ENCODE measurements around the gene FKBP2.
A peak's percentile ranks its signal among the peaks of the same experiment; 100 is the strongest.

The FKBP2 gene

DNA sequence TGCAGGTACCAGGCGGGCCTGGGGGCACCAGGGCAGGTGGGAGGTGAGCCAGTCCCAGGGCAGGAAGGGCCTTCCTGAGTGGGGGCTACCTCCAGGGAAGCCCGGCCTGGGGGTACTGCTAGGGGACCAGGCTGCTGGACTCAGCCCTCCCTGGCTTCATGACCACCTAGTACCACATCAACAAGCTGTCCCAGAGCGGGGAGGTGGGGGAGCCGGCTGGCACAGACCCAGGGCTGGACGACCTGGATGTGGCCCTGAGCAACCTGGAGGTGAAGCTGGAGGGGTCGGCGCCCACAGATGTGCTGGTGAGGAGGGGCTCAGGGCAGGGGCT is 21.6 kb upstream of the FKBP2 start:
- no peak for DNase-seq (ENCODE audit: low spot score)

GRCh38 chr11:64219755-64220154 is 21.1 kb upstream of the FKBP2 start:
- DNase-seq (ENCODE audit: low spot score) = no peak

- DNase-seq (ENCODE audit: low spot score) = no peak
Observed at GRCh38 chr11:64220271-64220670, 20.6 kb upstream of the FKBP2 start.

GRCh38 chr11:64220798-64221197 is 20.1 kb upstream of the FKBP2 start:
- no peak for DNase-seq (ENCODE audit: low spot score)

DNA sequence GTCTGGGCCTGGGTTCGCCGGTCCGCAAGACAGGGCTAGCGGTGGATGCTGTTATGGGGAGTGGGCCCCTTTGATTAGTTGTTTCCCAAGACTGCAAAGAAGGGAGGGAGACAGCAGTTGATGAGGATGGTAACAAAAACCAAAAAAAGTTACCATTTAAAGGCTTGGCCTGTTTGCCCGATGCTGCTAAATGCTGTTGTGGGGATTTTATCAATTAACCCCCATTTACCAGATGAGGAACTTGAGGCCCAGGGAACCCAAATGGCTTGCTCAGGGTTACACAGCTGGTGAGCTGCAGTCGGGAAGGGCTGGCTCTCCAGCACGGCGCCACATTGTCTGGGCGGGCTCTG is 18.3 kb upstream of the FKBP2 start:
- DNase-seq (ENCODE audit: low spot score) = no peak

- DNase-seq (ENCODE audit: low spot score) = no peak
Observed at GRCh38 chr11:64223001-64223651, 17.8 kb upstream of the FKBP2 start.

DNA sequence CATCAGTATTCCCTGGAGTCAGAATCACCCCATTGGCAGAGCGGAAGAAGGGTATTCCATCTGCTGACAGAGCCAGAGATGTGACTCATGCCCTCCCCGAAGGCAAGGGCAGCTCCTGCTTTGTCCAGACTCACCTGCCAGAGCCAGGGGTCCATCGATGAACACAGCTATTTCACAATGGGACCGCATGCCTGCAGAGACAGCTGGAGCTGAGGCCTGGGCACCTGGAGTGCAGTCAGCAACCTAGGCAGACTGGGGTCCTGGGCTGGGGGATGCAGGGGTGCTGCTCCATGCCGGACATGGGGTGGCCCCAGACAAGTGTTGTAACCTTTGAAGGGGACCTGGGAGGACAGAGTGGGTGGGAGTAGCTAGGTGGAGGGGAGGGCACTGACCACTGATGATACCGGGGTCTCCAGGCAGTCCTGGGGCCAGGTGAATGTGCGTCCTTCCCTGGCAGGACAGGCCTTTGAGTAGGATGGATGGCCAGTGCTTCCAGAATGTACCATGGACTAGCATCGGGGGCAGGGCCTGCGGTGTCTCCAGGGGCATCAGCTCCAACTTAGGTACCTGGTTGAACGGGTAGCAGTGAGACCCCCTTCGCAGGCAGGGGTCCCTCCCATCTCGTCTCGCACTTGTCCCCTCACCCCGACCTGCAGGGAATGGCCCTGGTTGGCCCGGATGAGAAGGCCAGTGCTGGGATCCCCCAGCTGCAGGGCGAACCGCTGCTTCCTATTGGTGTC is 16.6 kb upstream of the FKBP2 start:
- DNase-seq (ENCODE audit: low spot score) = no peak

GRCh38 chr11:64224891-64225607 is 15.8 kb upstream of the FKBP2 start:
- no peak for DNase-seq (ENCODE audit: low spot score)

DNA sequence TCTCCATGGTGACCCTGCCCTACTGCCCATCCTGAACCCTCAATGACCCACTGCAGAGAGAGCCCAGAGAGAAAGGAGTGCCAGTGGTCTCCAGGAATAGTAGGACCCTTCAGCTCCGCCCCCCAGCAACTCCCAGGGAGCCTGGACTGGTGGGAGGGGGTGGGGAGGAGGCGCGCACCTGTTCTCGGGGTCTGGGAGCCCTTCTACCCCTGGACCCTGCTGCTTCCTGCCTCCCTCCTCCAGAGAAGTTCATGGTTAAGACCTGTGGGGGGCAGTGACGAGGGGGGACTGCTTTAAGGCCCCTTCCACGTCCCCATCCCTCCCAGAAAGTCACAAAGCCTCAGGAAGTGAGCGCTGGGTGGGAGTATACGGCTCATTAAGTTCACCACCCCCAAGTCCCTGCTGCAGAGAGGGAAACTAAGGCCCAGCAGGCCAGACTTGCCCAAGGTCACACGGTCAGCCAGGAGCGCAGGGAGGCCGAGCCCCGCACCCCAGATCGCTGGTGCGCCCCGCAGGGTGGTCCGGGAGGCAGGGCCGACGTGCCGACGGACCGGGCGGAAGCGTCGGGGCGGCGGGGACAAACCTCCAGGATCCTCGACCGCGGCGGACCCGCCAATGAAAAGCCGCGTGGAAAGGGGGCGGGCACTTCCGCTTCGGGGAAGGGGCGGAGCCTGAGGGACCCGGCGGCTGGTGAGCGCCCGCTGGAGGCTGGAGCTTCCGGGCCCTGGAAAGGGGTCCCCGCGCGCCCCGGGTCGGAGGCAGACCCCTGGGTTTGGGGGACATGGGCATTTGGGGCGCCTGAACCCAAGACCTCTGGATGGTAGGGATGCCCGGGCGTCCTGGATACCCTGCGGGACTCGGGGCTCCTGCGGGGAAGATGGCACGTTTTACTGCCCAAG is 15.0 kb upstream of the FKBP2 start, which contains the start of the genes NUDT22 and TRPT1:
TSS of gene NUDT22 (plus strand) at position 667 of the 899 bp plus-strand sequence. CDS start 379 bp downstream, outside the sequence.
TSS of gene TRPT1 (minus strand) at position 579 of the 899 bp plus-strand sequence. CDS start at position 253, 326 bp downstream.
- DNase-seq (ENCODE audit: low spot score) = peak; percentile 82

DNA sequence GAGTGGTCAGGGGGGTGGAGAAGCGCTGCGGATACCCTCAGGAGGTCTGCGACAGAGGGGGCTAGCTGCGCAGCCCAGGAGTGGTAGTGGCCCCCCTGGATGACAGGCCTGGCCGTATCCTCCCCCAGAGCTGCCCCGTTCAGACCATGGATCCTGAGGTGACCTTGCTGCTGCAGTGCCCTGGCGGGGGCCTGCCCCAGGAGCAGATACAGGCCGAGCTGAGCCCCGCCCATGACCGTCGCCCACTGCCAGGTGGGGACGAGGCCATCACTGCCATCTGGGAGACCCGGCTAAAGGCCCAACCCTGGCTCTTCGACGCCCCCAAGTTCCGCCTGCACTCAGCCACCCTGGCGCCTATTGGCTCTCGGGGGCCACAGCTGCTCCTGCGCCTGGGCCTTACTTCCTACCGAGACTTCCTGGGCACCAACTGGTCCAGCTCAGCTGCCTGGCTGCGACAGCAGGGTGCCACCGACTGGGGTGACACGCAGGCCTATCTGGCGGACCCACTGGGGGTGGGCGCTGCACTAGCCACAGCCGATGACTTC is 14.3 kb upstream of the FKBP2 start:
- no peak for DNase-seq (ENCODE audit: low spot score)

DNA sequence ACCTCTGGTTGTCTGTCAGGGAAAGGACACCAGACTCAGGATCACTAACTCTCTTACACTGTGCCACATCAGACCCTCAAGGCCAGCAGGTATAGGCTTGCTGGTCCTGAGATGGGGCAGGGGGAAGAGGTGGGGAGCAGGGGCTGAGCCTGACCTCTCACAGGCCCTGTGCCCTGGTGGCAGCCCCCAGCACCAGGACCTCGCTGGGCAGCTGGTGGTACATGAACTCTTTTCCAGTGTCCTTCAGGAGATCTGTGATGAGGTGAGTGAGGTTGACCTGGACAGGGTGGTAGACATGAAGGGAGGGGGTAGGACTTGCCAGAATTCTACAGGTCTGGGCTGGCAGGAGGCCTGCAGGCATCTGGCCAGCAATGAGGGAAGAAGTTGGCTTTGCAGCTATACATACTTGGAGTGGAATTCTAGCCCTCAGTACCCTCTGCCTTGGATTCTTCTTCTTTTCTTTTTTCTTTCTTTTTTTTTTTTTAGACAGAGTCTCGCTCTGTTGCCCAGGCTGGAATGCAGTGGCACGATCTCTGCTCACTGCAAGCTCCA is 13.4 kb upstream of the FKBP2 start:
- no peak for DNase-seq (ENCODE audit: low spot score)

GRCh38 chr11:64229090-64229743 is 11.7 kb upstream of the FKBP2 start:
- no peak for DNase-seq (ENCODE audit: low spot score)

DNA sequence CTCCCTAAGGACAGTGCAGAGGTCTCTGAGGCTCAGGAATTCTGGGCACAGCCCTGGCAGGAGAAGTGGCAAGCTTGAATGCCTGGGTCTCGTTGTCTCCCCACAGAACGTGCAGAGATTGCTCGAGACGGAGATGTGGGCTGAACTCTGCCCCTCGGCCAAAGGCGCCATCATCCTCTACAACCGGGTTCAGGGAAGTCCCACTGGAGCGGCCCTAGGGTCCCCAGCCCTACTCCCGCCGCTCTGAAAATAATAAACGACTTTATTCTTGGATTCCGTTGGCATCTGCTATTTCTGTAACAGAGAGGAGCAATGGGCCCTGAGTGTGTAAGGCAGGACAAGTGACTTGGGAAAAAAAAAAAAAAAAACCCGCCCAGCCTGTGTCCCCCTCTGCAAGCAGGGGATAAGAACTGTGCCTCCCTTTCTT is 11.1 kb upstream of the FKBP2 start:
- no peak for DNase-seq (ENCODE audit: low spot score)

DNA sequence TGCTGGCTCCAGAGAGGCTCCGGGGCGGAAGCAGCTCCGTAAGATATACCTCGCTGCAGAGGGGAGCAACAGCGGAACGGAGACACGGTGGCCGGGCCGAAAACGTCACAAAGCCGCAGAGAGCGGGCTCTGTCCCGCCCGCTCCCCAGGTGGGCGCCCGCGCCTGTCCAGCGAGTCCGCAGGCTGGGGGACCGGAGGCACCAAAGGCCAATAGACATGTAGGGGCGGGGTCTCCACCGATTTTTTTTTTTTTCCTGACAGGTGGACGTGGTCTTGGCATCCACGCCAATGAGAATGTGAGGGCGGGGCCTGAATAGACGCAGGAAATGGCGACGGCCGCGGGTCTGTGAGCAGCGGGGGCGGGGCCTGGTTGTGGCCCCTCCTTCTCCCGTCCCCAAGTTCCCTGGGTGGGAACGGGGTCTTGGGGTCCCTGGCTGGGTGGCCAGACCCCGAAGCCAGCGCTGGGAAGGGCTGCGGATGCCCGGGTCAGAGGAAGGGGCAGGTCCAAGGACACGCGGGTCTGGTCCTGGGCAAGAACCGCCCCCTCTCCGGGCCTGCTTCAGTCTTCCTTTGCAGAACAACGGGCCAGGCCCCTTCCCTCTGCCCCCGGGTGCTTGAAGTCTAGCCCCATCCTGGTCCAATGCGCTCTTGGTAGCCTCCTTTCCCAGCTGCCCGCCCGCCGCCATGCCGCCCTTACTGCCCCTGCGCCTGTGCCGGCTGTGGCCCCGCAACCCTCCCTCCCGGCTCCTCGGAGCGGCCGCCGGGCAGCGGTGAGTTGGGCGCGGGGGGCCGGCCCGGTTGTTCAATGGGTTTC is 10.5 kb upstream of the FKBP2 start, which contains the start of gene DNAJC4:
TSS of gene DNAJC4 (plus strand) at position 378 of the 814 bp plus-strand sequence. CDS start at position 685, 307 bp downstream.
- DNase-seq (ENCODE audit: low spot score) = peak; percentile 97

DNA sequence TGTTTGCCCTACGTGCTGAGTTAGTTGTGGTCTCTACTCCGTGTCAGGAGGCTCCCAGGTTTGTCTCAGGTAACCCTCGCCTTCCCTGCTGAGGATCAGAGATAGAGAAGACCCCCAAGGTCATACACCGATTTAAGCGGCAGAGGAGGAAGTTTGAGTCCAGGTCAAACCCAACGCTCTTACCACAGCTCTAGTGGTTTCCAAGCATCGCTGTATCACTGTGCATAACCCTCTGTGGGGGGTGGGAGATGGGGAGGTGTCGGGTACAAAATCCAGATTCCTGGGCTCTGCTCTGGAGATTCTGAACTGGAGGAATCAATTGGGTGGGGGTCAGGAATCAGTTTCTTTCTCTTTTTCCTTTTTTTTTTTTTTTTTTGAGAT is 9.9 kb upstream of the FKBP2 start:
- DNase-seq (ENCODE audit: low spot score) = no peak

- no peak for DNase-seq (ENCODE audit: low spot score)
Observed at GRCh38 chr11:64231546-64231945, 9.3 kb upstream of the FKBP2 start.

GRCh38 chr11:64232182-64232966 is 8.5 kb upstream of the FKBP2 start:
- DNase-seq (ENCODE audit: low spot score) = no peak

DNA sequence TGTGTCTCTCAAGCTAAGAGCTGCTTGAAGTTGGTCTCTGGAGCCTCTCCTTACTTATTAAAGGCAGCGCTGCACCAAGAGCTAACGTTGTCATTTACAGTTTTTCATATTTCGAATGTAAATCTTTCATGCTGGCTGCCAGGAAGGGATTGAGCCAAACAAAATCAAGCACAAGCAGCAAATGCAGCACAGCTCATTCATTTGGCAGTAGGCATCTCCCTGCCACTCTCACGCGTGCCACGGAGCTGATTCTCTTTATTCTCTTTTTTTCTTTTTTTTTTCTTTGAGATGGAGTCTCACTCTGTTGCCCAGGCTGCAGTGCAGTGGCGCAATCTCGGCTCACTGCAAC is 8.0 kb upstream of the FKBP2 start:
- DNase-seq (ENCODE audit: low spot score) = no peak
